Mesenteric fat pad (tissue), 1 donor: ENCODE measurements around the gene RFX7. TPM values are rescaled to one million over a fixed set of nuclear protein-coding genes. Genes with fewer than 3 reads are reported as not detected.

Source experiments
- DNase-seq: peaks from one replicate; pipeline ENCODE4 v3.0.0-alpha.2; 2020; ENCODE audit warnings: low spot score
- total RNA-seq: library from RNA; stranded (reverse); fragmentation: NEBNext Ultra II Directional; extraction: Animal tissue kit (Norgen Biotek cat#: 25700); gene quantifications from one replicate; pipeline ENCODE4 v1.2.1, GENCODE V29; 2021
- donor health status: DM: yes; HTN: yes; CAD: no.

RFX7 gene
- total RNA-seq, 1 donor from 2014 or later, result 13.1 TPM

GRCh38 chr15:56052395-56053045, 191.2 kb downstream of the RFX7 start:
- DNase-seq, result no peak

GRCh38 chr15:56051676-56052075, 192.0 kb downstream of the RFX7 start:
- no peak for DNase-seq

DNA sequence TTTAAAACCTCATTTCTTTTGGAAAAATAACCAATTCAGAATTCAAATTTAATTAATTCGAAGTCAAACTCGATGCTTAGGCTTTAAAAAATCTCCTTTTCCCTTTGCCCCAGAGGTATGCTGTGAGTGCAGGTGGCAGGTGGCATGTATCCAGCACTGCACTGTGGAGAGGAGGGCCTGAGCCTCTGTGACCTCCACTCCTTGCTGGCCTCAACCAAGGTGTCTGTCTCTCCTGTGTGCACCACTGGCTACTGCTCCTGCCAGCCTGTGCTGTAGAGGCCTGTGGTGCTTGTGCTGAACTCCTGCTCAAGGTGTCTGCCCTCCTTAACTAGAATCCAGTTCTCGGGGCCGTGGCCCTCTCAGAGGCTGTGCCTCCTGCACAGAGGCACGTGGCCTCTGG, 194.1 kb downstream of the RFX7 start:
- no peak for DNase-seq

- no peak for DNase-seq
These were observed 196.3 kb downstream of the RFX7 start for GRCh38 chr15:56047354-56047753.

- DNase-seq, result no peak
These were observed 198.5 kb downstream of the RFX7 start for GRCh38 chr15:56045068-56045748.

- DNase-seq, result no peak
These were observed 200.4 kb downstream of the RFX7 start for GRCh38 chr15:56042982-56043980.

GRCh38 chr15:56042498-56042897, 201.2 kb downstream of the RFX7 start:
- DNase-seq, result no peak

GRCh38 chr15:56042031-56042430, 201.6 kb downstream of the RFX7 start:
- no peak for DNase-seq

DNA sequence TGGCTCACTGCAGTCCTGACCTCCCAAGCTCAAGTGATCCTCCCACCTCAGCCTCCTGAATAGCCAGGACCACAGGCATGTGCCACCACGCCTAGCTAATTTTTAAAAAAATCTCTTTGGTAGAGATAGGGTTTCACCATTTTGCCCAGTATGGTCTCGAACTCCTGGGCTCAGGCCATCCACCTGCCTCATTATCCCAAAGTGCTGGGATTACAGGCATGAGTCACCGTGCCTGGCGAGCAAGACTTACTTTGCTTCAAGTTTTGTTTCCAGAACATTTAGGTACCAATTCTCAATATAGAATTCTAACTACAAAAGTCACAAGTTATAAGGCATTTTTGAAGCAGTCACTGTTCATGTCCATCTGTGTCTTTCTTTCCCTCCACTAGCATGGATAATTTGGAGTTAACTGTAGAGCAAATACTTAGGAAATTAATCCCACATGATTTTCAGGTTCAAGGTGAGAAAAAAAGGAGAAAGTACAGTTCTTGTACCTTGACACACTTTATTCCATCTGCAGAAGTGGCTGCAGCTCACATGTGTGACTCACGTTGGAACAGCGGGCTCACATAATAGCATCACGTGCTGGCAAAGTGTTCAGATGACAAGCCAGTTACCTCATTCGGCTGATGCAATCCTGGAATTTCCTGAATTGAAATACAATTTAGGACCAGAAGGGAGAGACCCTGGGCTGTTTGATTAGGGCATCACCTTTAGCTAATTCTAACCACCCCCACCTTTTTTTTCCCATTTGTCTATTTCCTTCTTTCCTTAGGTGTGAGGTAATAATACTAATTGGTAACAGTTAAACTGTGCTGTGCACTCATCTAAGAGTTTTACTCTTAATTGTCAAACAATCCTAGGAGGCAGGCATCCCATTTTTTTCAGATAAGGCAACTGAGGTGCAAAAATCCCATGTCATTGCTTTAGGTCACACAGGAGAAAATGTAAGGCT, 203.3 kb downstream of the RFX7 start:
- DNase-seq, result no peak

DNA sequence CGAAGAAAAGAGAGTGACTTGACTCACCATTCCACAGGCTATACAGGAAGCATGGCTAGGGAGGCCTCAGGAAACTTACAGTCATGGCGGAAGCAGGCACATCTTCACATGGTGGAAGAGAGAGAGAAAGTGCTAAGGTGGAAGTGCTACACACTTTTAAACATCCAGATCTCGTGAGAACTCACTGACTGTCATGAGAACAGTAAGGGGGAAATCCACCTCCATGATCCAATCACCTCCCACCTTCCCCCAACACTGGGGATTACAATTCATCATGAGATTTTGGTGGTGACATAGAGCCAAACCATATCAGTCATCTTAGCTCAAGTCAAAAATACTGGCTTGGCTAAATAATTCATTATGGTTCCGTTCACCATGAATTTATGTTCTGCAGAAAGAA, 205.0 kb downstream of the RFX7 start:
- DNase-seq, result no peak

GRCh38 chr15:56038015-56038414, 205.7 kb downstream of the RFX7 start:
- no peak for DNase-seq

Other genes with a start within 250 kb of the RFX7 start
- 1.6 TPM for gene TEX9, start 121.5 kb upstream of the RFX7 start, total RNA-seq
- 0.77 TPM for gene MNS1, start 221.3 kb upstream of the RFX7 start, total RNA-seq